Embryonic facial prominence (tissue), 1 donor: ENCODE data around the gene HERC3.

Experiments used
- DNase-seq: peaks from one replicate; pipeline ENCODE4 v3.0.0-alpha.2; 2016; ENCODE audit errors: extremely low spot score

HERC3 gene

DNA sequence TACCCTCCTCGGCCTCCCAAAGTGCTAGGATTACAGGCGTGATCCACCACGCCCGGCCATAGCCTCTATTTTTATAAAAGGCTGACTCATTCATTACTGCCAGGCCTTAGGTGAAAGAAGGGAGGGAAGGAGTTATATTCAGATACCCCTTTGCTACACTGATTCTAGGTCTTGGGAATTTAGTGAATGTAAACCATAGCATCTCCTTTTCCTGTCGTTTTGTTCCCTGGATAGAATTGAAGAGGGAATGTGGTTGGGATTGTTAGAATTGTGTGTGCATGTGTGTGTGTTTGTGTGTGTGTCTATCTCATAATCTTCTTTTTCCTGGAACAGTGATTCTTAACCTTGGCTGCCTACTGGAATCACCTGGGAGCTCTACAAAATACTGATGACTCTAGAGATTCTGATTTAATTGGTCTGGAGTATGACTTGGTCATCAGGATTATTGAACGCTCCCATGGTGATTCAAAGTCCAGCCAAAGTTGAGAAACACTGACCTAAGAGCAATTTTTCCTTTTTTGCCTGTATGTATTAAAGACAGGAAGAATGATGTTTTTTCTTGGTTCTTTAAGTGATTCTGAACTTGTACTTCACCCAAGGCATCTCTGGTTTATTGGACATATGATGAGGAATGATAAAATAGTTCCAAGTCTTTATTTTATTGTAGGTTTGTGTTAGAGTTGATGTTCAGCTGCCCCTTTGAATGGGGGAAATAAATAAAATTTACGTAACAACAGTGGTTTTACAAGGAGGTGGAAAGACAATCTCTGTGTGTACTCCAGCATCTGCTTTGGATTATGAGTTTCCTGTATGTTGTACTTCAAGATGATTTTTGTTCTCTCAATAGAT is 68.4 kb downstream of the HERC3 start:
- DNase-seq: no peak

DNA sequence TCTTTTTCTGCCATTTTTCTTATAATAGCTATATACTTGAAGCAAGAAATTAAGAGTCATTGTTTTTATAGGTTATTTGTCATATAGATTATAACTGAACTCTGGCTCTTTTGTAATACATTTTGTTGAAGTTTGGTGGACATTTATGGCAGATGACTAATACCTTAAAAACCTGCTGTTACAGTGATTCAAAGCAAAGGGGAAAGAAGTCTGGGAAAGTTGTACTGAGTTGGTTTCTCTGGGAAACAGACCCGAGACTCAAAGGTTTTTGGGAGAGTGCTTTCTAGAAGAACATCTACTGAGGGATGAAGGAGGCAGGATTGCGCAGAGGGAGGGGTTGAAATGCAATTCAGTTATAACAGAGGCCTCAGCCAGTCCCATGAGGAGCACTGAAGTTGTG is 69.5 kb downstream of the HERC3 start:
- DNase-seq: no peak

DNA sequence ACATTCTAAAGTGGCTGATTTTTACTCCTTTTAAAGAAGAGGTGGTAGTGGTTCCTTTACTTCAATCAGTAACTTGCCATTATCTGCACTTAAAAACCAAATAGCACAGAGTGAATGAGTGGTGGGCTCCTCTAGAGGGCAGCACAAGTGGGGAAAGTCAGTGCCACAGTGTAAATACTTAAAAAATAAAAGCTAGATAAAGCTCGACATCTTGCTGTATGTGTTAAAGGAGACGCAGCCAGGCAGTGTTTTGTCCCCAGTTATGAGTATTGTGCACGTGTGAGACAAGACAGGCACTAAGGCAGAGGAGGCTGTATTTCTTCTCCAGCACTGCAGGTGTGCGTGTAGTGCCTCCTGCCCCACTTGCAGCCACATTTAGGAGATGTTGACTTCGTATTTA is 80.7 kb downstream of the HERC3 start:
- DNase-seq: peak; percentile 19

DNA sequence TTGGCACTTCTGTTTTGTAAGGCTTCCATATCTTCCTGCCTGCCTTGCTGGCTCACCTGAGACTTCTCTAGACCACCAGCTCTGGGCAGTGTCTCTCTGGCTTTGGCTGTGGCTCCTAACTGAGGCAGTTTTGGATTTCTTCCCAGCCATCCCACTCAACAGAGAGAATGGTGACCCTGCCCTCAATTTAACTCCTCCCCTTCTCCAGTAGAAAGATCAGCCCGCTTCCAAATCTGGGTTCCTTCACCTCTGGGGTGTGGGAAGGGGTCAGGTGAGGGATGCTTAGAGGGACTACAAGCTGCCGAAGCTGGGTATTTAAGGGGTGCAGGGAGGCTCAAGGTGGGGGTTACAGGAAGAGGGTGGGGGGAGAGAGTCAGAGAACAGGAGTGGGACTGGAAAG is 81.6 kb downstream of the HERC3 start:
- DNase-seq: no peak

DNA sequence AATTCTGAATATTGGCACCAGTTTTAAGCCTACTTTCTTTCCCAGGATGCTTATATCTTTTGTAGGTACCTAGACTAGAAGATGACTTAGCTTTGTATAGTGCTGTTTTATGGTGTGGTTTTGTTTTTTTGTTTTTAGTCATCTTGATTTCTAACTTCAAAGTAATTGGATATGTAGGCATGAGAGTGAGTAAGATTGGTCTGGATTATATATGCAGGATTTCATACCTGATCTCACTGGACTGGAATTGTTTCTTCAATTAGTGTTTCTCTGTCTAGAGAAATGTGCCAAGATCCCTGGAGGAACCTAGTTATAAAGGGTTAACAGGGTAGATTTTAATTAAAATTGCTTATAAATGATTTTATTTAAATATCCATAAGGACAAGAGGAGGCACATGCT is 82.3 kb downstream of the HERC3 start:
- DNase-seq: no peak

DNA sequence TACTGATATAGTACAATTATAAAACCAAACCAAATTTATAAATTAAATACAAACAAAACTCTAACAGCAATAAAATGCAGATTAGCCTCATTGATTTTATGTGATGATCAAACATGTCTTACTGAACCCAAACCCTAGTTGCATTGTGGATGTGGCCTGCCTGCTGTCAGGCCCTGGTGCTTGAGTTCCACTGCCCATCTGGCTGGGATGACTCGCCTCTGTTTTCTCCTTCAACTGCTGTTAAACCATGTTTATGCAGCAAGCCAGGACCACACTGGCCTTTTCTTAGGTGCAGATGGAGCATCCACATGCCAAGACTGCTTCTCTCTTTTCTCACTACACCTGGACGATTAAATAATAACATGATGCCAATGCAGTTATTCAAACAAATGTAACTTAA is 82.7 kb downstream of the HERC3 start:
- DNase-seq: no peak

- DNase-seq: no peak
Measured at GRCh38 chr4:88675543-88675942, 83.3 kb downstream of the HERC3 start.

DNA sequence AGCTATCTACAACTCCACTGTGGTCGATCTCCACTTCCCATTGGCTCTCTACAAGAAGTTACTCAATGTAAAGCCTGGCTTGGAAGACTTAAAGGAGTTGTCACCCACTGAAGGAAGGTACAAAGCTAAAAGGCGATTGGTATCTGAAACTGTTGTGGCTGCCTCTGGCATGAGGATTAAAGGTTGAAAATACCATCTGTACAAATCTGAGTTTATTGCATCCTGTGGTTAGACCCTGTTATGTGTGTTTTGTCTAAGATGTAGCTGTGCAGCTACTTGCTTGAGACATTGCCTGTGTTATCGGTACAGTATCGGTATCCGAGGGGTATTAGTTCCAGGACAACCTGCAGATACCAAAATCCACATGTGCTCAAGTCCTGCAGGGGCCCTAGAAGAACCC is 88.9 kb downstream of the HERC3 start:
- no peak for DNase-seq

GRCh38 chr4:88690355-88690754 is 98.1 kb downstream of the HERC3 start:
- no peak for DNase-seq

- no peak for DNase-seq
Measured at GRCh38 chr4:88693792-88694191, 101.5 kb downstream of the HERC3 start.

- DNase-seq: no peak
Measured at GRCh38 chr4:88696630-88697029, 104.3 kb downstream of the HERC3 start.

DNA sequence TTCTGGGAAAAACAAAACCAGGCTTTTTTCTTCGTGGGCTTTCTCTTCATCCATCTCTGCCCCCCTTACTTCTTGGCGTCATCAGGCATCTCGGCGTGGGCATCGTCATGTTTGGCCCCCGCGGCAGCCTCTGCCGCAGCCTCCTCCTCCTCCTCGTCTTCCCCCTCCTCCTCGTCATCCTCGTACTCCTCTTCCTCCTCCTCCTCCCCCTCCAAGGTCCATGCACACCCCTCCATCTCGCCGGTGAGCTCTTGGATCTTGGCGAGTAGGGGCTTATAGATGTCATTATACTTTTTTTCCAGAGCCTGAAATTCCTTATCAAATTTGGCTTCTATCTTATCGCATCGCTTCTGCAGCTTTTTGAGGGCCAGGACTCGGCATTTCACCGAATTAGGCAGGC is 104.9 kb downstream of the HERC3 start:
- no peak for DNase-seq

DNA sequence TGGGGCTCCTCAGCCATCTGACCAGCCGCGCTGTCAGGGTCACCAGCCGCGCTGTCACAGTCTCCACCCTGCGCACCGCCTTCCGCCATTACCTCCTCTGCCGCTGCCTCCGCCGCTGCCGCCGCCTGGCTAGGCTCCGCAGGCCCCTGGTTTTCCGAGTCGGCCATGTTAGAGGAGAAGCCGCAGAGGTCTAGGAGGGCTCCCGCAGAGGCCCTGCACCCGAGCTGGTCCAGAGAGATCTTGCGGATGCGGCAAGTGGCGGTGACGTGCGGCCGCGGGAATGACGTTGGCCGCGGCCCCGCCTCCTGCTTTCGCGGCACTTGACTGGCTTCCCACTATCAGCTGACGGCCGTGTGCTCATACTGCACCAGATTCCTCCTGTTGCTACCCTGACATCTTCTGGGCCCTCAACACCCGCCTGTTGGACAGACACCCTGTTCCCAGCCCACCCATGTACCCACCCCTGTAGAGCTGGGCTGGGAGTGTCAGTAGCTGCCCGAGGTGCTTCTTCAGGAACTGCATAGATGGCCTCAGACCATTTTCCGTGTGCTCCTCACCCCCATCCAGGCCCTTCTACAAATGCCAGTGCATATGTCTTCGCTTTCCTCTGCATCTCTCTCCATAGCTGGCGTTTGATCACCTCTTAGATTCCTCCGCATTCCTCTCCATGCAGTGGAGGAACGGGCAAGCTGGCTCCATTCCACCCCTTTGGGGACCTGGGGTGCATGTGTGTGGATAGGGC is 105.5 kb downstream of the HERC3 start, which contains the start of gene NAP1L5:
Gene NAP1L5 (minus strand): TSS at position 242 of the 742 bp plus-strand sequence. CDS start 75 bp downstream, at position 167.
- peak; percentile 35 for DNase-seq

- DNase-seq: no peak
Measured at GRCh38 chr4:88698519-88698918, 106.2 kb downstream of the HERC3 start.

DNA sequence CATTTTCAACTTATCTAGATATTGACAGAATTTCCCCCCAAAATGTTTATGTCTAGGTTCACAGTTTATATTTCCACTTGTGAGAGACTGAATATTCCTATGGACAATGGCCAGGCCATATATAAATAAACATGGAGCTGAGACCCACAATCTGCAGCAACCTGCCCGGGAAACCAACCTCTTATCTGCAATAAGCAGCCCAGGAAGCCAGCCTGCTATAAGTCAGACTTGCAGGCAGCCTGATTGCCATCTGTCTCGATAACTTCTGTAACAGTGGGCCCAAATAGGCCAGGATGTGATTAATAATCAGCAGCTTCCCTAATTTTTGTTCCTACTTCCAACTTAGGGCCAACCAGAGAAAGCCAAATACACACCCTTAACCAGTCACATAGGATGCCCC is 110.5 kb downstream of the HERC3 start:
- DNase-seq: no peak

DNA sequence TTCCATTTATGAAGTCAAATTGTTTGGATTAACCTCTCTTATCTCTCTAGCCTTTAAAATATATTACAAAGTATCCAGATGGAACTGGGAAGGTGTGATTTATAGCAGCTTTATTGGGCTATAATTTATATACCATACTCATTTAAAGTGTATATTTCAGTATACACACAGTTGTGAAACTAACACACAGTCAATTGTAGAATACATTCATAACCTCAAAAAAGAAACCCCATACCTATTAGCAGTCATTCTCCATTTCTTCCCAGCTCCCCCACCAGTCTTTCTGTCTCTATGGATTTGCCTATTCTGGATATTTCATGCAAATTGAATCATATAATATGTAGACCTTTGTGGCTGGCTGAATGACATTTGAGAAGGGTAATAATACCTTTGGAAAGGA is 112.9 kb downstream of the HERC3 start:
- no peak for DNase-seq

DNA sequence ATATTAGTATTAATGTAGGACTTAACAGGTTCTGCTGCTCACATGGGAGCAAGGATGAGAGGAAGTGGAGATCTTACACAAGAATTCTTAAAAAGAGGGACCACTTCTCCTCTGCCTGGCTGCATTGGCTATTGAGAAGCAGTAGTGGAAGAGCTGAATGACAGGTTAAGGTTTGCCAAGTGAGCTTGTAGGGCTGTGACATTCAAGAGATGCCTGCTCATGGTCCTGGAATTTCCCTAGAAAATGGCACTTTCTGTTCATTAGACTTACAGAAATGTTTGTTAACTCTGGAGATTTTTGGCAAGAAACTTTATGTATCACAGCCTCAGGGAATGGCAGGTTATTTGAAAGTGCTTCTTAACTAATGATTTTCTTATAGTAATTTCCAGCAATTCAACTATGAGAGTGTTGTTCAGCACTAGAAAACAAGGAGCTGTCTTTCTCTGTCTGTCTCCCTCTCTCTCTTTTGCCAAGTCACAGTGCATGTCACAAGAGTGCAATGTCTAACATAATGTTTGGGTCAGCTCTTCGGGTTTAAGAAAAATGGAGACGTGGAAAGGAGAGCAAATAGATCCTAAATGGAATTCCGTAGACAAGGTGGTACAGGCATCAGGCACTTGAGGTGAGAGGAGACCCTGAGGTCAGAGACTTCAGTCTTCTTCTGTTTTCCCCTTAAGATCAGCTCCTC is 113.7 kb downstream of the HERC3 start:
- no peak for DNase-seq

DNA sequence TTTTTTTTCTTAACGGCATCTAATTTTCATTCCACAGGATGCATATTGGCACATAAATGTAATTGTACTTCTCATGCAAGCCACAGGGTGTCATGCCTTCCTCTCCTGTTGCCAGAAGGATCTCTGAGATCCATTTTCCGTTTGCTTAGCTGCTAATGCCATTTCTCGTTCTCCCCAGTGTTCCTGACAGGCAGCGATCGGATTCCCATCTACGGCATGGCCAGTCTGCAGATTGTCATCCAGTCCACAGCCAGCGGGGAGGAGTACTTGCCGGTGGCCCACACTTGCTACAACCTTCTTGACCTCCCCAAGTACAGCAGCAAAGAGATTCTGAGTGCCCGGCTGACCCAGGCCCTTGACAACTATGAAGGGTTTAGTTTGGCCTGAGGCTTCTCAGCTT is 114.3 kb downstream of the HERC3 start:
- DNase-seq: peak; percentile 43

DNA sequence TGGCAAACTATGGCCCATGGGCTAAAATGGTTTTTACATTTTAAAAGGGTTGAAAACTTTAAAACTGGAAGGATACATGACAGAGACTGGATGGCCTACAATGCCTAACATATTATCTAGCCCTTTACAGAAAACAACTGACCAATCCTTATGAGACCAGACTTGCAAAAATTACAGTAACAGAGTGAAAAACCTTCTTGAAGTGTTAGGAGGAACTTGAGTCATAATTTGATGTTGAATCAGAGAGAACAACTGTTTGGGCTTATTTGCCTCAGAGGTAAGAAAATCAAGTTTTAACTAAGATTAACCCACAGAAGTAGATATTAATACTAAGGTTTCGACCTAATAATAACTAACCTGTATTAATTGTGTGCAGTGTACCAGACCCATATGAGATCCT is 117.7 kb downstream of the HERC3 start:
- DNase-seq: no peak

DNA sequence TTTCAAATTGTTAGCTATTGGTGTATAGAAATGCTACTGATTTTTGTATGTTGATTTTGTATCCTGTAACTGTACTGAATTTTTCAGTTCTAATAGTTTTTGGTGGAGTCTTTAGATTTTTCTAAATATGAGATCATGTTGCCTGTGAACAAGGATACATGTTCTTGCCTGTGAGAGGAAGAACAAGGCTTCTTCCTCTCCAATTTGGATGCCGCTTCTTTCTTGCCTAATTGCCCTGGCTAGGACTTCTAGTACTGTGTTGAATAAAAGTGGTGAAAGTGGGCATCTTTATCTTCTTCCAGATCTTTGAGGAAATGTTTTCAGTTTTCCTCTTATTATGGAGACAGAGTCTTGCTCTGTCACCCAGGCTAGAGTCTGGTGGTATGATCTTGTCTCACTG is 121.5 kb downstream of the HERC3 start:
- no peak for DNase-seq

DNA sequence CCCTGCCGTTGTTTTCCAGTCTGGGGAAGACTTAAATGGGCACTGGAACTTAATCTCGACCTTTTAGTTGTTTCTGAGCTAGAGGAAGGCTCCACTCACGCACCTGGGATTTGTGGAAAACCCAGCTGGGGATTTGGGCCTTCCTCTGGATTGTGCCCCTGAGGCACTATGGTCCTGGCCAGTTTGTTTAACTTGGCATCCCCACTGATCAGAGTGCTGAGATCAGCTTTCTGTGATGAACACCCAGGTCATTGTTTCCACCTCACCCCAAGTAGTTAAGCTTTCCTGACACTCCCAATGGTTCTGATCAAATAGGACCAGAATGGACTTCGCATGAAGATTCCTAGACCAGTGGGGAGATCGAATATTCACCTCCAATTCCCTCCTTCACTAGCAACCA is 125.8 kb downstream of the HERC3 start:
- DNase-seq: no peak

DNA sequence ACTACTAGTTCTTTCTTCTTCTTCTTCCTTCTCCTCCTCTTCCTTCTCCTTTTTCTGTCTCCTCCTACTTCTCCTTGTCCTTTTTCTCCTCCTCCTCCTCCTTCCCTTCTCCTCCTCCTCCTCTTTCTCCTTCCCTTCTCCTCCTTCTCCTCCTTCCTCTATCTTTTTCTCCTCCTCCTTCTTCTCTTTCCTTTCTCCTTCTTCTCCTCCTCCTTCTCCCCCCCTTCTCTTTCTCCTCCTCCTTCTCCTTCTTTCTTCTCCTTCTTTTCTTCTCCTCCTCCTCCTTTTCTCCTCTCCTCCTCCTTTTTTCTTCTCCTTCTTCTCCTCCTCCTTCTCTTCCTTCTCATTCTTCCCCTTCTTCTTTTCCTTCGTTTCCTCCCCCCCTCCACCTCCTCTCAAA is 127.1 kb downstream of the HERC3 start:
- DNase-seq: no peak
